OCI-LY7 (cell line): ENCODE results near the gene PSMB1. TPM values are rescaled to one million over a fixed set of nuclear protein-coding genes. Genes with fewer than 3 reads are reported as not detected.
"Not testable (repeated sequence)": the region's sequence is repeated elsewhere in the genome, so short reads cannot be mapped to it uniquely, and the experiment has no call there.

Source experiments
- BruUV-seq: library from RNA; stranded (reverse); fragments of 400-500 nt; replicated peaks from 2 replicates; lab custom pipeline; 2021; lab: Mats Ljungman, UMichigan
- CTCF ChIA-PET: fragments of 300-600 bp; sonication (Branson Sonifier 250); formaldehyde crosslinking; loops from one replicate; lab custom pipeline; 2022; ENCODE audit warnings: antibody characterized with exemption; ENCODE audit not compliant: unreplicated experiment; lab: Charles Lee
- POLR2A ChIA-PET: fragments of 300-600 bp; sonication (Branson Sonifier 250); formaldehyde crosslinking; loops from one replicate; lab custom pipeline; 2022; ENCODE audit warnings: antibody characterized with exemption; lab: Charles Lee
- DNase-seq: peaks from one replicate; pipeline ENCODE4 v3.0.0-alpha.2; 2015; ENCODE audit warnings: low spot score
- H2AFZ ChIP-seq: fragments of 200-600 bp; sonication (generic), shearing (Covaris generic); 2 replicates; pipeline ENCODE4 v1.6.1; 2014; ENCODE audit warnings: mild to moderate bottlenecking, antibody characterized with exemption, low read length, moderate library complexity
- H3K27ac ChIP-seq: fragments of 200-600 bp; sonication (generic); 2 replicates; pipeline ENCODE4 v1.5.1; 2014; ENCODE audit warnings: mixed run types, low read depth, mild to moderate bottlenecking, moderate library complexity, low read length, inconsistent platforms; ENCODE audit not compliant: poor library complexity, severe bottlenecking
- H3K36me3 ChIP-seq: fragments of 200-600 bp; sonication (generic); 2 replicates; pipeline ENCODE4 v1.6.1; 2014; ENCODE audit warnings: mild to moderate bottlenecking, antibody characterized with exemption, low read length, moderate library complexity, mixed read lengths; ENCODE audit not compliant: insufficient read depth
- H3K4me1 ChIP-seq: fragments of 200-600 bp; sonication (generic); 2 replicates; pipeline ENCODE4 v1.5.1; 2014; ENCODE audit warnings: mild to moderate bottlenecking, low read length; ENCODE audit not compliant: insufficient read depth, poor library complexity, severe bottlenecking
- H3K4me2 ChIP-seq: fragments of 200-600 bp; sonication (generic); 2 replicates; pipeline ENCODE4 v1.6.1; 2014; ENCODE audit warnings: mild to moderate bottlenecking, low read length
- H3K4me3 ChIP-seq: fragments of 200-600 bp; sonication (generic); 2 replicates; pipeline ENCODE4 v1.5.1; 2014; ENCODE audit warnings: mild to moderate bottlenecking, low read depth, low read length; ENCODE audit not compliant: poor library complexity, severe bottlenecking
- H3K79me2 ChIP-seq: fragments of 200-600 bp; sonication (generic); 2 replicates; pipeline ENCODE4 v1.6.1; 2016; ENCODE audit warnings: low read depth, mild to moderate bottlenecking, low read length, moderate library complexity, mixed read lengths; ENCODE audit not compliant: insufficient read depth
- H3K9me2 ChIP-seq: fragments of 200-600 bp; sonication (generic); 2 replicates; pipeline ENCODE4 v1.6.1; 2016; ENCODE audit warnings: mild to moderate bottlenecking, low read length, mixed read lengths; ENCODE audit not compliant: insufficient read depth
- H3K9me3 ChIP-seq: fragments of 200-600 bp; sonication (generic); 2 replicates; pipeline ENCODE4 v1.6.1; 2014; ENCODE audit warnings: mild to moderate bottlenecking, mixed run types, low read length, mixed read lengths
- H4K20me1 ChIP-seq: fragments of 200-600 bp; sonication (generic); 2 replicates; pipeline ENCODE4 v1.6.1; 2014; ENCODE audit warnings: mild to moderate bottlenecking, antibody characterized with exemption, low read length, moderate library complexity, mixed read lengths; ENCODE audit not compliant: insufficient read depth
- CTCF ChIP-seq: fragments of 200-600 bp; sonication (generic); conservative IDR thresholded peaks from 2 replicates; pipeline ENCODE4 v1.5.1; 2014; ENCODE audit warnings: mild to moderate bottlenecking, antibody characterized with exemption, low read length, moderate library complexity, mixed read lengths
- EZH2phosphoT487 ChIP-seq: fragments of 200-600 bp; sonication (generic); IDR thresholded peaks from 2 replicates; pipeline ENCODE4 v1.6.1; 2018; ENCODE audit warnings: low read depth, borderline replicate concordance, mild to moderate bottlenecking, mixed run types, antibody characterized with exemption, low read length, moderate library complexity, mixed read lengths
- intact Hi-C: fragments of 100-400 bp; cut with micrococcal nuclease; formaldehyde crosslinking; loops from one replicate; pipeline ENCODE4 v1.10.0; 2022; ENCODE audit not compliant: unreplicated experiment
- total RNA-seq, 2 experiments: library from RNA; depleted of rRNA in 1 of 2; stranded (reverse); fragments of >200 nt in 1 of 2; shearing (Covaris generic) in 1 of 2; gene quantifications; 2 replicates each; pipeline ENCODE4 v1.2.3, GENCODE V29; 2014 to 2022

The PSMB1 gene
- total RNA-seq, 2 experiments from 2014 or later, result 190 to 193 TPM

- BruUV-seq, result no TSS peak
- Histone ChIP-seq H3K27ac (no peak overlapping the region), H3K4me2 (no peak overlapping the region), H3K4me1 (no peaks in the 10 kb centered on the region), H3K79me2 (no peaks in the 10 kb centered on the region), H3K9me2 (no peaks in the 10 kb centered on the region), H3K9me3 (no peaks in the 10 kb centered on the region), H3K36me3 (no peaks in the 10 kb centered on the region), H3K4me3 (no peak overlapping the region), H2AFZ (no peak overlapping the region), H4K20me1 (no peaks in the 10 kb centered on the region)
- intact Hi-C loops, result no loop called here
- POLR2A ChIA-PET, result no interaction called here
- TF ChIP-seq CTCF (no peak), EZH2phosphoT487 (no peak)
- CTCF ChIA-PET, result no interaction called here
- no peak for DNase-seq
Observed at GRCh38 chr6:170504479-170504878, 48.6 kb downstream of the PSMB1 start.

- H2AFZ ChIP-seq, result no peak overlapping the region
- intact Hi-C loops, result no loop called here
- no peaks in the 10 kb centered on the region for H3K79me2 ChIP-seq
- H3K9me2 ChIP-seq, result no peaks in the 10 kb centered on the region
- CTCF ChIA-PET, result no interaction called here
- no peaks in the 10 kb centered on the region for H3K36me3 ChIP-seq
- H3K4me2 ChIP-seq, result no peak overlapping the region
- no TSS peak for BruUV-seq
- DNase-seq, result no peak
- H3K4me1 ChIP-seq, result no peaks in the 10 kb centered on the region
- H3K27ac ChIP-seq, result no peak overlapping the region
- H4K20me1 ChIP-seq, result no peaks in the 10 kb centered on the region
- TF ChIP-seq CTCF, result no peak
- no peak for TF ChIP-seq EZH2phosphoT487
- no peaks in the 10 kb centered on the region for H3K9me3 ChIP-seq
- POLR2A ChIA-PET, result no interaction called here
- H3K4me3 ChIP-seq, result no peak overlapping the region
Observed at GRCh38 chr6:170503414-170503761, 49.7 kb downstream of the PSMB1 start.

GRCh38 chr6:170502733-170503413 lies 50.2 kb downstream of the PSMB1 start:
- H2AFZ ChIP-seq, BruUV-seq, H3K79me2 ChIP-seq, CTCF ChIA-PET, H3K36me3 ChIP-seq, H3K9me3 ChIP-seq, H4K20me1 ChIP-seq, H3K9me2 ChIP-seq, H3K4me2 ChIP-seq, intact Hi-C loops, H3K4me1 ChIP-seq, DNase-seq, POLR2A ChIA-PET, H3K27ac ChIP-seq, H3K4me3 ChIP-seq: not testable (repeated sequence)

GRCh38 chr6:170502268-170502667 lies 50.8 kb downstream of the PSMB1 start:
- H3K36me3 ChIP-seq, BruUV-seq, H4K20me1 ChIP-seq, H3K4me3 ChIP-seq, H3K4me1 ChIP-seq, H3K27ac ChIP-seq, CTCF ChIA-PET, POLR2A ChIA-PET, H3K79me2 ChIP-seq, H3K9me2 ChIP-seq, intact Hi-C loops, DNase-seq, H3K4me2 ChIP-seq, H2AFZ ChIP-seq, H3K9me3 ChIP-seq: not testable (repeated sequence)
